CD14-positive monocyte (primary cell): Measurements from ENCODE around the gene PRKAB1. TPM values are rescaled to one million over a fixed set of nuclear protein-coding genes. Genes with fewer than 3 reads are reported as not detected.

Experiments used
- DNase-seq, 3 donors: peaks; one replicate each; pipeline ENCODE4 v3.0.0-alpha.2; 2011 to 2022
- H2AFZ ChIP-seq: 2 replicates; pipeline ENCODE4 v1.6.0; 2012; ENCODE audit warnings: mild to moderate bottlenecking, low read depth, low read length, inconsistent platforms; ENCODE audit not compliant: insufficient read depth, poor library complexity, severe bottlenecking
- H3K27ac ChIP-seq, 2 donors: 1 replicate in 1 of 2; 2 replicates in 1 of 2; pipeline ENCODE4 v1.5.1; 2012 to 2013; ENCODE audit warnings: low read length in 2 of 2, control low read depth in 1 of 2, inconsistent platforms in 1 of 2, low read depth in 1 of 2, mild to moderate bottlenecking in 1 of 2
- H3K27me3 ChIP-seq, 2 donors: one replicate each; pipeline versions ENCODE4 v1.6.0 to v1.6.1; 2011 to 2013; ENCODE audit warnings: low read length in 2 of 2; ENCODE audit not compliant: control insufficient read depth in 2 of 2, insufficient read depth in 2 of 2
- H3K36me3 ChIP-seq, 2 donors: replicated peaks in 1 of 2; 1 replicate in 1 of 2; 2 replicates in 1 of 2; pipeline versions ENCODE4 v1.5.1 to v1.6.1; 2012 to 2013; ENCODE audit warnings: low read length in 2 of 2, control low read depth in 1 of 2, inconsistent platforms in 1 of 2, mild to moderate bottlenecking in 1 of 2; ENCODE audit not compliant: insufficient read depth in 2 of 2, control insufficient read depth in 1 of 2
- H3K4me1 ChIP-seq, 2 donors: 1 replicate in 1 of 2; 2 replicates in 1 of 2; pipeline versions ENCODE4 v1.5.1 to v1.6.1; 2012 to 2013; ENCODE audit warnings: low read length in 2 of 2, control low read depth in 1 of 2, inconsistent platforms in 1 of 2, mild to moderate bottlenecking in 1 of 2, moderate library complexity in 1 of 2; ENCODE audit not compliant: insufficient read depth in 2 of 2, control insufficient read depth in 1 of 2
- H3K4me2 ChIP-seq: replicated peaks from 2 replicates; pipeline ENCODE3; 2012; ENCODE audit warnings: low read length, moderate library complexity, mild to moderate bottlenecking; ENCODE audit not compliant: poor library complexity, severe bottlenecking; ENCODE audit errors: extremely low read depth
- H3K4me3 ChIP-seq, 3 experiments: fragments of 200-600 bp in 1 of 3; sonication (generic) in 1 of 3; replicated peaks in 1 of 3; 1 replicate in 2 of 3; 2 replicates in 1 of 3; pipeline ENCODE4 v1.5.1; 2011 to 2013; ENCODE audit warnings: low read length in 3 of 3, mild to moderate bottlenecking in 3 of 3, control low read depth in 2 of 3, low read depth in 2 of 3, inconsistent platforms in 1 of 3, moderate library complexity in 1 of 3
- H3K79me2 ChIP-seq: 2 replicates; pipeline ENCODE4 v1.6.0; 2012; ENCODE audit warnings: mild to moderate bottlenecking, control low read depth, inconsistent platforms, low read length, moderate library complexity; ENCODE audit not compliant: insufficient read depth
- H3K9ac ChIP-seq: 2 replicates; pipeline ENCODE4 v1.6.0; 2017; ENCODE audit warnings: low read length, mild to moderate bottlenecking; ENCODE audit not compliant: insufficient read depth, poor library complexity, severe bottlenecking
- H3K9me3 ChIP-seq, 2 donors: replicated peaks in 1 of 2; 1 replicate in 1 of 2; 2 replicates in 1 of 2; pipeline versions ENCODE4 v1.5.1 to v1.6.1; 2012 to 2013; ENCODE audit warnings: low read length in 2 of 2, control low read depth in 1 of 2; ENCODE audit not compliant: control insufficient read depth in 1 of 2, insufficient read depth in 1 of 2
- H4K20me1 ChIP-seq: 2 replicates; pipeline ENCODE4 v1.6.0; 2012; ENCODE audit warnings: mild to moderate bottlenecking, low read length, control low read depth, moderate library complexity; ENCODE audit not compliant: insufficient read depth
- H3K27ac Mint-ChIP-seq, 7 donors: one replicate each; pipeline ENCODE4 v1.8.0; 2020; ENCODE audit warnings: mild to moderate bottlenecking in 7 of 7, mixed read lengths in 7 of 7, moderate library complexity in 6 of 7, inconsistent platforms in 2 of 7
- H3K27me3 Mint-ChIP-seq, 3 donors: one replicate each; pipeline ENCODE4 v1.8.0; 2021 to 2022; ENCODE audit warnings: low read depth in 3 of 3, mild to moderate bottlenecking in 3 of 3, mixed read lengths in 3 of 3, moderate library complexity in 3 of 3, inconsistent platforms in 1 of 3
- H3K36me3 Mint-ChIP-seq, 2 donors: one replicate each; pipeline ENCODE4 v1.8.0; 2020; ENCODE audit warnings: mixed read lengths in 2 of 2, inconsistent platforms in 1 of 2, mild to moderate bottlenecking in 1 of 2
- H3K4me1 Mint-ChIP-seq: one replicate; pipeline ENCODE4 v1.8.0; 2020; ENCODE audit warnings: mild to moderate bottlenecking, mixed read lengths
- H3K4me3 Mint-ChIP-seq, 2 donors: one replicate each; pipeline ENCODE4 v1.8.0; 2020; ENCODE audit warnings: mild to moderate bottlenecking in 2 of 2, mixed read lengths in 2 of 2, moderate library complexity in 1 of 2
- H3K9me3 Mint-ChIP-seq, 7 donors: one replicate each; pipeline ENCODE4 v1.8.0; 2020 to 2022; ENCODE audit warnings: mixed read lengths in 7 of 7, mild to moderate bottlenecking in 6 of 7, moderate library complexity in 6 of 7, inconsistent platforms in 2 of 7
- WGBS: methylation state at CpG from one replicate; pipeline ENCODE4 v1.1.5; 2013; ENCODE audit warnings: missing lambda C conversion rate; ENCODE audit not compliant: insufficient coverage; 5-methylcytosine and 5-hydroxymethylcytosine counted together
- intact Hi-C, 2 donors: fragments of 100-400 bp; cut with micrococcal nuclease; formaldehyde crosslinking; loops; one replicate each; pipeline versions ENCODE4 v1.15.0 to v1.15.1; 2023
- polyA plus RNA-seq, 3 donors: library from polyadenylated mRNA; depleted of rRNA in 1 of 3; unstranded in 2 of 3; stranded (reverse) in 1 of 3; fragments of 300-500 nt in 2 of 3; fragments of >200 nt in 1 of 3; fragmentation: Illumina TruSeq in 2 of 3; gene quantifications; 1 replicate in 2 of 3; 2 replicates in 1 of 3; pipeline ENCODE4 v1.2.3, GENCODE V29; 2012 to 2021
- TF ChIP-seq, protein P1 (sequence below): fragments of 200-600 bp; IDR thresholded peaks from one replicate; pipeline ENCODE4 v1.8.0; 2022; ENCODE audit warnings: antibody characterized with exemption, mild to moderate bottlenecking

Gene PRKAB1
- polyA plus RNA-seq, 3 donors, result 20.5 to 35.9 (median 23.0) TPM

DNA sequence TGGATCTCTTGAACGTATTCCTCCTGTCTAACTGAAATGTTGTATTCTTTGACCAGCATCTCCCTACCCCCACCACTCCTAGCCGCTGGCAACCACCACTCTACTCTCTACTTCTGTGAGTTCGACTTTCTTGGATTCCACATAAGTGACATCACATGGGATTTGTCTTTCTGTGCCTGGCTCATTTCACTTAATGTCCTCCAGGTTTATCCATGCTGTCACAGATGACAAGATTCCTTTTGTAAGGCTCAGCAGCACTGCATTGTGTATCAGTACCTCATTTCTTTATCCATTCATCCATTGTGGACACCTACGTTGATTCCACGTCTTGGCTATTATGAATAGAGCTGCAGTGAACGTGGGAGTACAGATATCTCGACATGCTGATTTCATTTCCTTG, 10.5 kb downstream of the PRKAB1 start:
- Histone ChIP-seq H3K4me3 (no peak overlapping the region), H3K79me2 (no peaks in the 10 kb centered on the region), H2AFZ (no peak overlapping the region), H3K4me1 (peaks cover 15 to 29% of the 10 kb centered on the region in 2 donors), H3K27ac (no peak overlapping the region), H3K9ac (no peak overlapping the region), H3K36me3 (peaks cover 81 to 89% of the 10 kb centered on the region in 2 donors), H3K27me3 (no peaks in the 10 kb centered on the region), H3K9me3 (no peaks in the 10 kb centered on the region), H3K4me2 (no peak overlapping the region), H4K20me1 (peaks cover 14% of the 10 kb centered on the region)
- TF ChIP-seq, protein P1, sequence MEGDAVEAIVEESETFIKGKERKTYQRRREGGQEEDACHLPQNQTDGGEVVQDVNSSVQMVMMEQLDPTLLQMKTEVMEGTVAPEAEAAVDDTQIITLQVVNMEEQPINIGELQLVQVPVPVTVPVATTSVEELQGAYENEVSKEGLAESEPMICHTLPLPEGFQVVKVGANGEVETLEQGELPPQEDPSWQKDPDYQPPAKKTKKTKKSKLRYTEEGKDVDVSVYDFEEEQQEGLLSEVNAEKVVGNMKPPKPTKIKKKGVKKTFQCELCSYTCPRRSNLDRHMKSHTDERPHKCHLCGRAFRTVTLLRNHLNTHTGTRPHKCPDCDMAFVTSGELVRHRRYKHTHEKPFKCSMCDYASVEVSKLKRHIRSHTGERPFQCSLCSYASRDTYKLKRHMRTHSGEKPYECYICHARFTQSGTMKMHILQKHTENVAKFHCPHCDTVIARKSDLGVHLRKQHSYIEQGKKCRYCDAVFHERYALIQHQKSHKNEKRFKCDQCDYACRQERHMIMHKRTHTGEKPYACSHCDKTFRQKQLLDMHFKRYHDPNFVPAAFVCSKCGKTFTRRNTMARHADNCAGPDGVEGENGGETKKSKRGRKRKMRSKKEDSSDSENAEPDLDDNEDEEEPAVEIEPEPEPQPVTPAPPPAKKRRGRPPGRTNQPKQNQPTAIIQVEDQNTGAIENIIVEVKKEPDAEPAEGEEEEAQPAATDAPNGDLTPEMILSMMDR, result no peak
- Mint-ChIP-seq H3K27me3 (no peaks in the 10 kb centered on the region), H3K36me3 (peaks cover 76 to 85% of the 10 kb centered on the region in 2 donors), H3K9me3 (no peaks in the 10 kb centered on the region), H3K4me1 (peaks cover 30% of the 10 kb centered on the region), H3K27ac (peak overlapping the region in 1 of 7 donors; percentile 23), H3K4me3 (no peak overlapping the region)
- intact Hi-C loops, result loop anchor here in 1 of 2 donors (10.0 kb wide), 1 partner anchor 196 kb away; the partner anchor contains the start of gene CIT
- DNase-seq, result no peak
- WGBS, result 100% methylated on average over 2 of the region's 7 CpGs

DNA sequence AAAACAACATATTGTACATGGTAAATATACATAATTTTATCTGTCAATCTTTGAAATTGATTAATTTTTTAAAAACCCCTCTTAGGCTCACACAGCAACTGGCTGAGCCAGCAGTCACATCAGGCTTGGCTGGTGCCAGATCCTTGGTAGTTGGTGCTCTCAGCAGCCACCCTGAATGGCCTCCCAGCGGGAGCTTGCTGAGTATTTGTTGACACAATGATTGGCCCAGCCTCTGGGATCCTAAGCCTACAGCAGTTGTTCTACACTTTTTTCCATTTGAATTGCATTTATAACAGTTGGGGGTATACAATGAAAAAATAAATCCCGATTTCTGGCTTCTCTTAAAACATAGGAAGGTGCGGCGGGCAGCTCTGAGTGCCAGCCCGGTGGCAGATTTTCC, 11.1 kb downstream of the PRKAB1 start:
- H3K4me1 Mint-ChIP-seq, result peaks cover 24% of the 10 kb centered on the region
- H3K27me3 ChIP-seq, result no peaks in the 10 kb centered on the region
- no peak overlapping the region for H2AFZ ChIP-seq
- WGBS, result 100% methylated on average over 4 of the region's 5 CpGs
- H3K4me1 ChIP-seq, result peaks cover 15 to 26% of the 10 kb centered on the region in 2 donors
- peaks cover 74 to 87% of the 10 kb centered on the region in 2 donors for H3K36me3 ChIP-seq
- H3K4me2 ChIP-seq, result no peak overlapping the region
- H3K9me3 ChIP-seq, result no peaks in the 10 kb centered on the region
- peaks cover 8% of the 10 kb centered on the region for H4K20me1 ChIP-seq
- H3K36me3 Mint-ChIP-seq, result peaks cover 69 to 79% of the 10 kb centered on the region in 2 donors
- H3K9me3 Mint-ChIP-seq, result no peaks in the 10 kb centered on the region
- H3K27me3 Mint-ChIP-seq, result no peaks in the 10 kb centered on the region
- H3K4me3 ChIP-seq, result no peak overlapping the region
- TF ChIP-seq, protein P1, result no peak
- H3K4me3 Mint-ChIP-seq, result no peak overlapping the region
- DNase-seq, result no peak
- peak overlapping the region in 1 of 7 donors; percentile 63 for H3K27ac Mint-ChIP-seq
- no peak overlapping the region for H3K9ac ChIP-seq
- intact Hi-C loops, result loop anchor here in 1 of 2 donors (10.0 kb wide), 1 partner anchor 196 kb away; the partner anchor contains the start of gene CIT
- no peaks in the 10 kb centered on the region for H3K79me2 ChIP-seq
- no peak overlapping the region for H3K27ac ChIP-seq
